Hepatic stellate cell (primary cell): Measurements from ENCODE around the gene CTDSPL.

Source experiments
- DNase-seq: peaks from one replicate; pipeline ENCODE4 v3.0.0; 2011; ENCODE audit warnings: low spot score

Gene CTDSPL

DNA sequence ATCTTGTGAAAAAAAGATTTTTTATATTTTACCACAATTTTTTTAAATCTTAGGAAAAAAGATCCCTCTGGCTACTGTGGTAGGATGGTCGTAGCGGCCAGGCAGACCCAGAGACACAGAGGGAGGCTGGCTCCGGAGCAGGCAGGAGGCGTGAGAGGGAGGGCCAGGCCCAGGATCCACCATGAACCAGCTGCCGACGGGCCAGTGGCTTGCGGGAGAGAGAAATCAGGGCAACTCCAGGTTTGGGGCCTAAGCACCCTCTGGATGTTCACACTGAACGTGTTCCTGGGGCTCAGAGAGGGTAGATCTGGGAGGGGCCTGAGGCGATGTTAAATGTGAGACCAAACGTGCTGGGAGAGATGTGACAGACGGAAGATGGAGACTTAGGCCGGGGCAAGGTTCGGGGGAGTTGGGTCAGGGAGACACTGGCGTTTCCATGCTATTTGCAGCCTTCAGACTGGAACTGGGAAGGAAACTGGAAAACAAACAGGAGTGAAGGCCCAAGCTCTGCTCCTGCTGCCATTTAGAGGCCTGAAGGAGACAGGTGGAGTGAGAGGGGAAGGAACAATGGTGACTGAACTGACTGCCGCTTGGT lies 127.3 kb downstream of the CTDSPL start:
- no peak for DNase-seq

DNA sequence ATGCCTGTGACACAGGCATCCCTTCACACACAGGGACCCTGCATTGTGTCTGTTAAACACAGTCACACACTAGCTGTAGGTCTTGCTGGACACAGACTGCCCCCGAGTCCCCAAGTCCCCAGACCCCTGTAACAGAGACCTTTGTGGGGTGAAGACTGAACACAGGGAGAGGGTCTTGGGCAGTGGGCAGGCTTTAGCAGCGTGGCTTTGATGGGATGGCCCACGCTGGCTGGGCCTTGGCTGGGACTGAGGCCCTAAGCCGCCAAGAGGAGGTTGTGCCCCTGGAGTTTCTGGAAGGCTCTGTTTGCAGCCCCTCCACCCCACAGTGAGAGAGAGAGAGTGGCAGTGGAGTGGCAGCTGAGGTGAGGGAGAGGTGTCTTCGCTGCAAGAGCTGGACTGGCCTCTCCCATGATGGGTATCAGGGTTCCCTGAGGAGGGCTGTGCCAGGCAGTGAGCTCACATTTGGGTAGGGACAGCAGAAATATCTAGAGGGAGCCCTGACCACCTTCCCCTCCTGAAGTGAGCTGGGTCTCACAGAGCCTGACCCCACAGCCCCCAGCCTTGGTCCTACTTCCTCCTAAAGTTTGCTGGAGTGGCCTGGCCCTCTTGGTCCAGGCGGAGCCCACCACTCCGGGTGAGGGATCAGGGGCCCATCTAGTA lies 128.3 kb downstream of the CTDSPL start:
- no peak for DNase-seq

DNA sequence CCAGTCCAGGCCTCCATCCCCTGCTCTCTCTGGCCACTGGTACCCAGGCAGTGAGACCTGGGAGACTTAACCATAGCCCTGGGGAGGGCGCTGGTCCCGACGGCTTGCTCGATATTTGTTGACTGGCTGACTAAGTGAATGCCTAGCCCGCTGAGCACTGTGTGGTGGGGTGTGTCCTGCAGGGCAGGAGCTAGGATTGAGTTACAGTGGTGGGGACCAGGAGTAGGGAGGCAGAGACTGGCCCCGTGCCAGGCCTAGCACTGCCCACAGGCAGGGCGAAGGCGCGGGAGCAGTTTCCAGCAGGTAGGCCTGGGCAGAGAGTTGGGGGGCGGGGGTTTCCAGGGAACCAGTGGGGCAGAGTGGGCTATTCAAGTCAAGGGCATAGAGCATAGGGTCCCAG lies 128.8 kb downstream of the CTDSPL start, which contains the start of gene VILL:
Gene VILL (plus strand): TSS at position 260 of the 400 bp plus-strand sequence. CDS start 2,887 bp downstream, outside the sequence.
- DNase-seq: no peak

DNA sequence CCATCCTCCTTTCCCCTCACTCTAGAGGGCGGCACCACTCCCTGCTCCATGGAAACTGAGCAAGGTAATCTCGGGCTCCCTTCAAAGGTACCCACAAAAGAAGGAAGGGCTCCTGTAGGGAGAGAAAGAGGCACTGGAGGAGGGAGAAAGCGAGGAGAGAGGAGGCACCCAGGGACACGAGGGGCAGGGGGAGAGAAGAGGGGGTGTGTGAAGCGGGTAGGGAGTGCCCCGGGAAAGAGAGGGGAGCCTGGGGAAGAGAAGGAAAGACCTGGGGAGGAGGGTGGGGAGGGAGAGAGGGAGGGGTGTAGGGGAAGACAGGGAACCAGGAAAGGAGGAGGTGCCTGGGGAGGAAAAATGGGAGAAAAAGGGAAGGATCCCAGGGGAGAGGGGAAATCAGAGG lies 129.4 kb downstream of the CTDSPL start:
- no peak for DNase-seq

DNA sequence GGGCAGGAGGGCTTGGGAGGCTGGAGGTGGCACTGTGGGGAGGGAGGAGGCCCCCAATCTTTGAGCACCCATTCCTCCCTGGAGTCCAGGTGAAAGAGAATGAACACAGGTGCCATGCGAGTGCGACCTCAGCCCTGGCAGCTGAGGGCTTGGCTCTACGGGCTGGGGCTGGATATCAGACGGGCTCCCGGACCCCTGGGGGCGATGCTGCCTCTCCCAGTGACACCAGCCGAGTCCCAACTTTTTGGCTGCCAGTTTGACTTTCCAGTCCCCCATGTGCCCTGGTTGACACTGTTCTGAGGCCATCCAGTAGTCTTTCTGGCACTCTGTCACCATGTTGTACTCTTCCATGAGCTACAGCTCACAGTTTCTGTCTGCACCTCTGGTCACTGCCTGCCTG lies 130.1 kb downstream of the CTDSPL start:
- no peak for DNase-seq

DNA sequence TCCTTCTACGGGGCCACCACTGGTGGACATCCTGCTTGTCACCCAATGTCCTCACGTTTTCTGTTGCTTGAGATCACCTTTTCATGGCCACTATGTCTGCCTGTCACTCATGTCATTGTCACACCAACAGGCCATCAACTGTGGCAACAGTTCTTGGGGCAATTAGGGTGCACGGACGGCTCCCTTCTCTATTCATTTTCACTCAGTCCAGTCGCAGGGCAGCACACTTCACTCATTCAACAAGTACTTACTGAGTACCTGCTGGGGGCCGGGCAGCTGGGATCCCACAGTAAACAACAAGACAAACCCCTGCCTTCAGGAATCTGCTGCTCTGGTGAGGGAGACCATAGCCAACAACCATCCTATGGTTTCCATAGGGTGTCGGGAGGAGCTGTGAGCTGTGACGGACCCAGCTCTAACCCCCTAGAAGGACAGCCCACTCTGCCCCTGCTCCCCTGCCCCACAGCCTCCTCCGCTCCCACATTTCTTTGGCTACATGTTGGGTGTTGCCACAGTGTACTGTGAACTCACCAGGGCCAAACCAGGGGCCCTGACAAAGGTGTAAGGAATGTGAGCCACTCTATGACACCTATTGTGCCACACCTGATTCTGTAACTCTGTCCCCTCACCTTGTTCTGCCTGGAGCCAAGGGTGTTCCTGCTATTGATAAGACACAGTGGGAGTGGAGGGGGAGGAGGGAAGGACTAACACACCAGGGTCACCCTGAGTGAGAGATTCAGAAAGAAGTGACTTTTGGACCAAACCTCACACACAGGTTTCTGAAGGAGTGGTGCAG lies 130.8 kb downstream of the CTDSPL start:
- DNase-seq: no peak

DNA sequence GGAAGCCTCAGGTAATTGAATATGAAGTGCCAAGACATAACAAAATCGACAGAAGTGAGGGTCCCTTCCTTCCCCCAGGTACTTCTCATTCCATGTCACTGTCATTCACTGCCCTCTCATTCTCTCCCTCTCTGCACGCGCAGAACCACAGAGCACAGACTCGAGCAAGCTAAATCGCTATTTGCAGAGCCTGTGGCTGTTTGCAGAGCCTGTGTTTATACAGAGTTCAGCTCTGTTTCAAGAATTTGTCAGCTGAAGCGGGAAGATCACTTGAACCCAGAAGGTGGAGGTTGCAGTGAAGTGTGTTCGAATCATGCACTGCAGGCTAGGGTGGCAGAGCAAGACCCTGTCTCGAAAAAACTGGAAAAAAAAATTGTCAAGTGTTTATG lies 131.4 kb downstream of the CTDSPL start:
- DNase-seq: no peak

DNA sequence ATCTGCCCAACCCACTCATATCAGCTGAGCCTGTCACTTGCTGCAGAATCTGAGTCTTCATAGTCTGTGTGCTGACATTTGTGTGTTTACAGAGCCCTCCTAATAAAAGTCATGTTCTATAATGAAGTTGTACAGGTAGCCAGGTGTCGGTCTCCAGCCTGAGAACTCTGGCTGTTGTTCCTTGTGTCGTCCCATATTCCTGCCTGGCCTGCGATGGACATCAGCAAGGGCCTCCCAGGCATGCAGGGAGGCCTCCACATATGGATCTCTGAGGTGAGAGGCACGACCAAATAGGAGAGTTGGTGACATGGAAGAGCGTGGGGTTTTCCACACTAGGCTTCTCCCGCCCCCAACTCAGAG lies 131.8 kb downstream of the CTDSPL start:
- DNase-seq: no peak

DNA sequence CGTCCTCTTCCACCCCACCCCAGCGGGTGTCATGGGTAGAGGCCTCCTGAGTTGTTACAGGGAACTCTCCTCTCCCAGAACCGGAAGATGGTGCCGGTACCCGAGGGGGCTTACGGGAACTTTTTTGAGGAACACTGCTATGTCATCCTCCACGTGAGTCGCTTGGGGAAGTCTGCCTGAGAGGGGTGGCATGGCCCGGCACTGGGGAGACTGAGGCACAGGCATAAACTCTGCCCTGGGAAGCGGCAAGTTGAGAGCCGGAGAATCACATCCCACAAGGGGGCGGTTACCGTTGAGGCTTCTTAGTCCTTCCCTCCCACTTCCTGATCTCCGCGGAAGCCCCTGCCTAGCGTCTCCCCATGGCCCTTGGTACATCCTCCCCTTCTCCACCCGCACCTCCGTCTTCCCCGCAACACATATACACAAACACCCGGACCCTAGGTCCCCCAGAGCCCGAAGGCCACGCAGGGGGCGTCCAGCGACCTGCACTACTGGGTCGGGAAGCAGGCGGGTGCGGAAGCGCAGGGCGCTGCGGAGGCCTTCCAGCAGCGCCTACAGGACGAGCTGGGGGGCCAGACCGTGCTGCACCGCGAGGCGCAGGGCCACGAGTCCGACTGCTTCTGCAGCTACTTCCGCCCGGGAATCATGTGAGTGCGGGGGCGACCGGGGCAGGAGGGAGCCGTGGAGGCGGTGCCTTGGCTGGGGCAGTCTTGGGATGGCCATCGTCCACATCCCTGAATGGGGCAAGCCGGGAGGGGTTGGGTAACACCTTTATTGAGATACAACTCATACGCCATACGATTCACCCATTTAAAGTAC lies 132.3 kb downstream of the CTDSPL start:
- DNase-seq: peak; percentile 80

DNA sequence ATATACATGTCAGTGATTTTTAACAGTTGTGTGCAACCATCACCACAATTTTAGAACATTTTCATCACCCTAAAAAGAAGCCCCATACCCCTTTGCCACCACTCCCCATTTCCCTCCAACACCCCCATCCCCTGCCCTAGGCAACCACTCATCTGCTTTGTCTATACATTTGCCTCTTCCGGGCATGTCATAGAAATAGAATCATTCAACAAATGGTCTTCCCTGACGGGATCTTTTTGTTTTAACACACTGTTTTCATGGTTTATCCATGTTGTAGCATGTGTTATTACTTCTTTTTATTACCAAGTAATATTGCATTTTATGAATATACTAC lies 132.9 kb downstream of the CTDSPL start:
- no peak for DNase-seq

DNA sequence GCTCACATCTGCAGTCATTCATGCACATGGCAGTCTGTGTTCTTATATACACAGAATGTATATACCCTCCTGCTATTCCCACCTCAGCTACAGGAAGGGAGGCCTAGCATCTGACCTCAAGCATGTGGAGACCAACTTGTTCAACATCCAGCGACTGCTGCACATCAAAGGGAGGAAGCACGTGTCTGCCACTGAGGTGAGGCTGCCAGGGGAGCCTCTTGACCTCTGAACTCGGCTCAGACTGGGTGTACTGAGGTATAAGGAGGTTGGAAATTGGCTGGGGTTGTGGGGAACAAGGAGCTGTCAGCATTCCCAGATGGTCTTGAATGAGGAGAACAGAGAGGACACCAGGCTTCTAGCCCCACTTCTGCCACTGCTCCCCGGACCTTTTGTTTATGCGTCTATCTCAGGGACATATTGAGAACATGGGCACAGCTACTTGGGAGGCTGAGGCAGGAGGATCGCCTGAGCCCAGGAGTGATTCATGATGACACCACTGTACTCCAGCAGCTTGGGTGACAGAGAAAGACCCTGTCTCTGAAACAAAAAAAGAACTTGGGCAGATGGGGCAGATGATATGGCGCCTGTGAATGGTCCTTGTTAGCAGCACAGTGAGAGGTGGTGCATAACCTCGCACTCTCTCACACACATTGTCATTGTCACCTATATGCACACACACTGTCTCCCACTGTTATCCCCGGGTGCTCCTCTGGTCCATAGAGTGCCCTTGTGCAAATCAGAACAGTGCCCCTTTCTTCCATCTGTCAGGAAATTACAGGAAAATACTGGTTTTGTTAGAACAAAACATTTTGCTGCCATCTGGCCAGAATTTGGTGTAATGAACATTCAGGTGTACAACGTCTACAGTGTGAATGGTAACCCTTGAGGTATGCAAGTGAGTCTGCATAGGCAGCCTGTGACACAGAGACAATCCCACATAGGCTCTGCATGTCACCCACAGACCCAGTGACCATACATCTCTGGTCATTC lies 134.3 kb downstream of the CTDSPL start:
- no peak for DNase-seq

DNA sequence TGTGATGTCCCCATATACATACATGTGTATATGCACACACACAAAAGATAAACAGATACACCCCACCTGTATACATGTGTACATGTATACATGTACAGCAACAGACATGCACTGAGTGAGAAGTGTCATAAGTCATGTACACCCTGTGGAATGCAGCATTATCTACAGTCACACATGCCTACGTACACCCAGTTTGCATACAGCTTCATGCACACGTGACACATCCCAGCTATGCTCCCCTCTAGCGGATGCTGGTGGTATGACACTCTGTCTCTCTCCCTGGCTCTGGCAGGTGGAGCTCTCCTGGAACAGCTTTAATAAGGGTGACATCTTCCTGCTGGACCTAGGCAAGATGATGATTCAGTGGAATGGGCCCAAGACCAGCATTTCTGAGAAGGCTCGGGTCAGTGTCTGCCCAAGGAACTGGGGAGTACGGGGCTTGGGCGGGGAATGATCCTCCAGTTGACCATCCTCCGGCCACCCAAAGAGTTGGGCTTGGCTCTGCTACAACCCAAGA lies 135.2 kb downstream of the CTDSPL start:
- peak; percentile 88 for DNase-seq

DNA sequence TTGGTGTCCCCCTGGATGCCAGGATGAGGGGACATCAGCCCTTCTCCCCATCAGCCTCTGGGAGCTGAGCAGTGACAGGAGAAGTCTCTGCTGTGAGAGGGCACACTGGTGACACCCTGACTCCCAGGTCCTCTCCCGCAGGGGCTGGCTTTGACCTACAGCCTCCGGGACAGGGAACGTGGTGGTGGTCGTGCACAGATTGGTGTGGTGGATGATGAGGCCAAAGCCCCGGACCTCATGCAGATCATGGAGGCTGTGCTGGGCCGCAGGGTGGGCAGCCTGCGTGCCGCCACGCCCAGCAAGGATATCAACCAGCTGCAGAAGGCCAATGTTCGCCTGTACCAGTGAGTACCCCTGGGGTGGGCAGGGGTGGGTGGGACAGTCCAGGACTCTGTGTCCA lies 135.7 kb downstream of the CTDSPL start:
- DNase-seq: no peak

DNA sequence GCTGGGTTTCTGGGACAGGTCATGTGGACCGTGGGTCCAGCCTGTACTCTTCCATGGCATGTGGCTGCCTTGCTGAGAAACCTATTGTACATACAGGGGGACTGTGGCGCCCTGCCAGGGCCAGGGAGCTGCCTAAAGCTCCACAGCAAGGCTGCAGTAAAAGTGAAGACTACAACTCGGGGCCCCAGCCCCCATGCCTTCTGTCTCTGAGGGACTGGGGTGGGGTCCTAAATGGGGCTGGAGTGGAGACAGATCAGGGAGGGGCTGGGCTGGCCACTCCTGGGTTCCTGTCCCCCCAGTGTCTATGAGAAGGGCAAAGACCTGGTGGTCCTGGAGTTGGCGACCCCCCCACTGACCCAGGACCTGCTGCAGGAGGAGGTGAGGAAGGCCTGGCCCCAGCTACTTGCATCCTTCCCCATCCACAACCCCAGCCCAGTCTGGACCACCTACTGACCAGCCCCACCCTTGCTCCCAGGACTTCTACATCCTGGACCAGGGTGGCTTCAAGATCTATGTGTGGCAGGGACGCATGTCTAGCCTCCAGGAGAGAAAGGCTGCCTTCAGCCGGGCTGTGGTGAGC lies 136.2 kb downstream of the CTDSPL start:
- no peak for DNase-seq

DNA sequence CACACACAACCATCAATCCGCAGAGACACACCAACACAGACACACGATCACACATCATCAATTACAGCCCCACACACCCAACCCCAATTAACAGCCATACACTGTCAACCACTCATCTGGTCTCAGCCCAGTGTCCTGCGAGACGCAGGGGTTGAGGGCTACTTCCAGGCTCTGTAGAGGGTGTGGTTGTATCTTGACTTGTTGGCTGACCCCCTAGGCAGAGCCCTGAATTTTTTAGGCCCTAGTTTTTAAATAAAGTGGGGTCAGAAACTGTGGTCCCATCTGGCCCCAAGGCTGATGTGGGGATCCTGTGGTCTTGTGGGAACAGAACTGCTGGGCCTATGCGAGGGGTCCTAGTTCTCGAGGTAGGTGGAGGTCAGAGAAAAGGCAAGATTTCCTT lies 138.2 kb downstream of the CTDSPL start:
- DNase-seq: no peak

DNA sequence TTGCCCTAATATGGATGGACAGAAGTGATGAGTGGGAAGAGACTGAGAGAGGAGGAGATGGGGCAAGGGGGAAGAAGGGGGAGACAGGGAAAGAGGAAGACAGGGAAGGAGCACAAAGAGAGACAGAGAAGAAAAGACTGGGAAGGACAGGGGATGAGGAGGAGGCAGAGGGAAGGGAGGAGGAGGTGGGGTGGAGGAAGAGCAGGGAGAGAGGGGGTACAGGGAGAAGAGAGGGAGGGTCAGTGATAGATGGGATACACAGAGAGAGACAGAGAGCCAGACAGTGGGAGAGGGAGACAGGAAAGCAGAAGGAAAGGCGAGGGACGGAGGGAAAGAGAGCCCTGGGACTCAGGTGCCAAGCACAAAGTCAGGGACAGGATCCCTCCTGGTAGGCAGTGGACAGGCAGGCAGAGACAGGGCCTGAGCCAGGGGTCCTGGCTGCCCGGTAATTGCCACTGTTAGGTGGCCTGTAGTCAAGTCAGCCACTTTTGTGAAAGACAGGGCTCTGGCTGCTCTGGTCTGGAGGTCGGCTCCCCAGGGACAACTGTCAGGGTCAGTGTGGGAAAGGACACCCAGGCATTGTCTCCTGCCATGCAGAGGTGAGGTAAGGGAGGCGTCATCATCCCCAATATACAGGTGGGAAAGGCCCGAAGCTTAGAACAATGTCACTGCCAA lies 138.7 kb downstream of the CTDSPL start:
- DNase-seq: no peak

DNA sequence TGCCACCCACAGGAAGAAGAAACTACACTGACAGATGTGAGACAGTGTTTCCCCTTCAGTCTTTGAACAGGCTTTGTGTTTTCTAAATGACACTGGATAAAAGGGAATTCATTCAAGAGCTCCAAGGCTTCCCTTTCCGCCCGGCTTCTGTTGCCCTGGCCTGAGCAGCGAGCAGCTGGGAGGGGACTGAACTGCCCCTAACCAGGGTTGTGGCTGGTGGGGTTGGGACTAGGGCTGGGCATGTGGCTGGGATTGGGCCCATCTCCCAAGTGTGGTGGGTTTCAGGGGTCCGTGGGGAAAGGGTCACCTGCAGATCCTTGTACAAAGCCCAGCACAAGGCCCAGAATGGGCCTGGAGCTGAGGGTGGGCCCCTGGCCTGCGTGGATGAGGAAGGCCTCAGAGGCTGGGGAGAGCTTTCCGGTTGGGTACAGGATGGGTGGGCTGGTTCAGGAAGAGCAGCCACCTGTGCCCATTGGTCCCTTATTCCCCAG lies 139.3 kb downstream of the CTDSPL start:
- DNase-seq: no peak

DNA sequence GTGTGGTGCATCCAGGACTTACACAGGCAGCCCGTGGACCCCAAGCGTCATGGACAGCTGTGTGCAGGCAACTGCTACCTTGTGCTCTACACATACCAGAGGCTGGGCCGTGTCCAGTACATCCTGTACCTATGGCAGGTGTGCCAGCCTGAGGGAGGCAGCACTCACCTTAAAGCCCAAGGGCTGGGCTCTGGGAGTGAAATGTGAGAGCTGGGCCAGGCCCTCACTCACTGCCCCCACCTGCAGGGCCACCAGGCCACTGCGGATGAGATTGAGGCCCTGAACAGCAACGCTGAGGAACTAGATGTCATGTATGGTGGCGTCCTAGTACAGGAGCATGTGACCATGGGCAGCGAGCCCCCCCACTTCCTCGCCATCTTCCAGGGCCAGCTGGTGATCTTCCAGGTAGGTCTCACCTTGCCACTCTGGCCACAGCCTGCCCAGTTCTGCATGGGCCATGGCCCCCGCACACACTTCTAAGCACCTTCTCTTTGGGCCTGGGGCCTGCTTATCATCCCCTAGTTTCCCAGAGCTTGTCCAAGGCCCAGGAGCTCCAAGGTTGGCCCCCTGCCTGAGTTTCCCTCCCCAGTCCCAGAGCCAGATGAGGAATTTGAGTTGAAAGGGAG lies 139.9 kb downstream of the CTDSPL start:
- DNase-seq: no peak

DNA sequence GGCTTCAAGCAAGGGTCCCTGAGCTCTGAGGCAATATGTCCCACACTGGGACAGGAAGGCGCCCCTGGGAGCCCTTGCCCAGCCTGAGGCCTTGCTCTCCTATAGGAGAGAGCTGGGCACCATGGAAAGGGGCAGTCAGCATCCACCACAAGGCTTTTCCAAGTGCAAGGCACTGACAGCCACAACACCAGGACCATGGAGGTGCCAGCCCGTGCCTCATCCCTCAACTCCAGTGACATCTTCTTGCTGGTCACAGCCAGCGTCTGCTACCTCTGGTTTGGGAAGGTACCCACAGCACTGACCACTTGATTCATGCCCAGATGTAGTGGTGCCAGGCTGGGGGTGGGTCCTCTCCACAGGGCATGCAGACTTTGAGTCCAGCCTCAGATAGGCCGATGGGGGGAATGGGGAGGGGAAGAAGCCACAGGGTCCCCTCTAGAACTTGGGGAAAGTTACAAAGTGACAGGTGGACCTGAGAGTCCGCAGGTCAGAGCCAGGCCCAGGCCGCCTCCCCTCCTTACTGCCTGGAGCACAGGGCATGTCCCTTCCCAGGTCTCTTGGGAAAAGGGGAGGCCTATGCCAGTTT lies 140.7 kb downstream of the CTDSPL start:
- no peak for DNase-seq
